GM18858 (cell line): ENCODE data around the gene OR13J1.
"Not testable (repeated sequence)": the region's sequence is repeated elsewhere in the genome, so short reads cannot be mapped to it uniquely, and the experiment has no call there.

ENCODE experiments used
- ATAC-seq: cut with Tn5 transposase; IDR thresholded peaks from one replicate; pipeline ENCODE4 v1.9.1; 2021; ENCODE audit not compliant: unreplicated experiment

Gene OR13J1, protein sequence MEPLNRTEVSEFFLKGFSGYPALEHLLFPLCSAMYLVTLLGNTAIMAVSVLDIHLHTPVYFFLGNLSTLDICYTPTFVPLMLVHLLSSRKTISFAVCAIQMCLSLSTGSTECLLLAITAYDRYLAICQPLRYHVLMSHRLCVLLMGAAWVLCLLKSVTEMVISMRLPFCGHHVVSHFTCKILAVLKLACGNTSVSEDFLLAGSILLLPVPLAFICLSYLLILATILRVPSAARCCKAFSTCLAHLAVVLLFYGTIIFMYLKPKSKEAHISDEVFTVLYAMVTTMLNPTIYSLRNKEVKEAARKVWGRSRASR

DNA sequence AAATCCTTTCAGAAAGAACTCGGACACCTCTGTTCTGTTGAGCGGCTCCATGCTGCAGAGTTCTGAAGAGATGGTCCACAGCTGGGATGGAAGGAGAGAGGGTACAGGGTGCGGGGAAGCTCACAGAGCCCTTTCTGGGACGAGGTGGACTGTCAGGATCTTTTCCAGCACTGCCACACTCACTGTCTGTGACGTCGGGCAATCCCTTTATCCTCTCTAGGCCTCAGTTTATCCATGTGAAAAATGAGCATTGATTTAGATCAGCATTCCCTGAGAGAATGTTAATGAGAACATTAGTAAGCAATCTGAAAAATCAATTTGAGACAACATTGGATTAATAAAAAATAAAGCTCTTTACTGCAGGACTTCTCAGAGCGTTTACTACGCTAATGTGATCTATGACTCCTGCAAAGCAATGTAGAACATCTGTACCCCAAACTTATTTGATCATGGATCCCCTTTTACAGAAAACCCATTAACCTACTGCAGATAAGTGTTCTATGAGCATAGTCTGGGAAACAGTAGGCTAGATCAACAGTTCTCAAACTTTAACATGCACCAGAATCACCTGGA, at the start of gene OR13J1:
Gene OR13J1 (minus strand): TSS at position 51 of the 573 bp plus-strand sequence. CDS start 0 bp downstream, at position 51.
- ATAC-seq = no peak

DNA sequence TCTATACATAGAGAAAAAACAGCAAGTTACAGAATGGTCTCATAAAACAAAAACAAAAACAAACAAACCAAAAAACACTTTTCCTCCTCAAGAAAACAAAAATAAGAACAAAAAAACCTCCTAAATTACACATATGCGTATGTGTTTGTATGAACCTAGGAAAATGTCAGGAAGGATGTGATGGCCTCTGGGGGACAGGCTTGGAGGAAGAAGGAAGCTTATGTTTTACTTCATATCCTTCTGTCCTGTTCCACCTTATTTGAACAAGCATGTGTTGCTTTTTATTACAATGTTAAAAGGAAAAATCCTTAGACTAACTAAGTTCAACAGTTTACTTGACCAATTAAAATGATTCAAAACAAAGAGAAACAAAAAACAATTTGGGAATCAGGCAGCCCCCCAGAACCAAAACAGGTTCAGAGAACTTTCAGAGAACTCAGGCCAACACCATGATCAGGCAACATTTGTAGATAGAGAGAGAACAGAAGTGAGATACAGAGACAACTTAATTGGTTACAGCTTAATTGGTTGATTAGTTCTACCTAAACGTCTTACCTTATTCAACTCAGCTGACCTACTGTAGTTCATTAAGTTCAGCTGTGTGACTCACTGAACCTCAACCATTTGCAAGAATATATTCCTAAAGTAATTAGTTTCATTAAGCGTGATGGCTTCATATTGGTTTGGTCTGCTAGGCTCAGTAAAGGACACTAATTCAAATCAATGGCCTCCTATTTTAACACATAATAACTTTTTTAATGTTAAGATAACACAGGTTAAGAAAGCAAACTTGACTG, 49.2 kb upstream of the OR13J1 start:
- ATAC-seq = no peak

DNA sequence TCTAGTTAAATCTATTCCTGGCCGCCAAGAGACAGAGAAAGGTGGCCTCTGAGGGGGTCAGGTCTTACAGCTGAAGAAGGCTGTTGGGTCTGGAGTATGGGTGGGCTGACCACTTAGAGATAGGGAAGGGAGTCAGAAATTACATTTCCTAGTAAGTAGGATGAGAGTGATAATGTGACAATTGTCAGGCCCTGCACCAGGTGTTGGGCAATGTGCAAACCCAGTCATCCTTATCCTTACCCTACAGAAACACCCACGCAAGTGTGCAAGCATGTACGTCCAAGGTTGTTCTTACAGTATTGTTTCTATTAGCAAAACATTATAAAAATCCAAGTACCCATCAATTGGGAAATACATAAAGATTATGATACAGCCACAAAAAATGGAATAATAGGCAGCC, 48.6 kb upstream of the OR13J1 start:
- ATAC-seq = no peak

DNA sequence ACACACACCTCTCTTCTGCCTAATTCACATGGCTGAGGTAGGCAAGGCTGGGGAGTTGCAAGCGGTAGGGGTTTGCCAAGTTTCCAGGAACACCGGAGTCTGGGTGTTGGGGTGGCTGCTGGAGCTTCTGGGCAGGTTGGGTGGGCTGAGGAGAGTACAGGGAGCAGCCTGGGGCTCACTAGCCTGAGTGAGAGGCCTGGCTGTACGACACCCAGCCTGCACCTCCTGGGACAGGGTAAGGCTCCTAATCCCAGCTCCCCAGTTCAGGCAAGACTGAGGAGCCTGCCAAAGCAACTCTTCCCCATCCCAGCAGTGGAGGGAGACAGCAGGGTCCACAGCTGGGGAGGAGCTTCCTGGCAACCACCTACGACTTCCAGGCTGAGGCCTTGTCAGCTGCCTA, 47.1 kb upstream of the OR13J1 start:
- ATAC-seq = no peak

- ATAC-seq = no peak
Measured at GRCh38 chr9:35915681-35916294, 45.6 kb upstream of the OR13J1 start.

DNA sequence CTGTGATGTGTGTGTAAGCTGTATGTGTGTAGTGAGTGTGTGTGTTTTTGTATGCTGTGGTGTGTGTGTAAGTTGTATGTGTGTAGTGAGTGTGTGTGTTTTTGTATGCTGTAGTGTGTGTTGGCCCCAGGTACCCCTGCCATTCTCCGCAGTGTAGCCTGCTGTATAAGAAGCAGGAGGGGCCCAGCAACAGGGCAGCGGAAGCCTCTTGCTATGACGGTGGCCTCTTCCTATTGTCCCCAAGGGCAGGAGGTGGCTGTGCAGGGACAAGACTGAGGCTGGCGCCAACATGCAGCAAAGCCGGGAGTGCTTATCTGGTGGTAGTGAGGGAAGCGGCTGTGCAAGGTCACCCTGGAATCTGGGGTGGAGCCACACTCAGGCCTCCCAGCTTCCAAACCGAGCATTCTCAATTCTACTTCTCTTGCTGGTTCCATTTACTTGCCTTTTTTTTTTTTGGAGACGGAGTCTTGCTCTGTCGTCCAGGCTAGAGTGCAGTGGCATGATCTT, 44.2 kb upstream of the OR13J1 start:
- ATAC-seq = no peak

DNA sequence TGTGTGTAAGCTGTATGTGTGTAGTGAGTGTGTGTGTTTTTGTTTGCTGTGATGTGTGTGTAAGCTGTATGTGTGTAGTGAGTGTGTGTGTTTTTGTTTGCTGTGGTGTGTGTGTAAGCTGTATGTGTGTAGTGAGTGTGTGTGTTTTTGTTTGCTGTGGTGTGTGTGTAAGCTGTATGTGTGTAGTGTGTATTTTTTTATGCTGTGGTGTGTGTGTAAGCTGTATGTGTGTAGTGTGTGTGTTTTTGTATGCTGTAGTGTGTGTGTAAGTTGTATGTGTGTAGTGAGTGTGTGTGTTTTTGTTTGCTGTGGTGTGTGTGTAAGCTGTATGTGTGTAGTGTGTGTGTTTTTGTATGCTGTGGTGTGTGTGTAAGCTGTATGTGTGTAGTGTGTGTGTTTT, 43.2 kb upstream of the OR13J1 start:
- not testable (repeated sequence) for ATAC-seq

- no peak for ATAC-seq
Measured at GRCh38 chr9:35912791-35913400, 42.7 kb upstream of the OR13J1 start.

DNA sequence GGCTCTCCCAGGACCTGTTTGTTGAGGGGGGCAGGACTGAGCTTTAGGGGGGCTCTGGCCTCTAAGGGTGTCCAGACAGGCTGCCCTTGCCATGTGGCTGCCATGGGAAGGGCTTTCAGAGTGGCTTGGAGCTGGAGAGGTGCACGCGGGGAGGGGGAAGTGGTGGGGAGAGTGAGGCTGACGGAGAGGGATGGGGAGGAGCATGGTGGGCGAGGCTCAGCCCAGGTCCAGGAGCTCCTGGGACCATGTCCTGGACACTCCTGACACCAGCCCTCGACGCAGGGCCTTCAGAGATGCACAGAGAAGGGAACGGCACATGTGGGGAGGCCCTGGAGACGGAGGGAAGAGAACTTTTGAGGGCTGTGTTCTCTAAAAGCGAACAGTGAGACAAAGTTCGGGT, 41.5 kb upstream of the OR13J1 start:
- ATAC-seq = no peak

DNA sequence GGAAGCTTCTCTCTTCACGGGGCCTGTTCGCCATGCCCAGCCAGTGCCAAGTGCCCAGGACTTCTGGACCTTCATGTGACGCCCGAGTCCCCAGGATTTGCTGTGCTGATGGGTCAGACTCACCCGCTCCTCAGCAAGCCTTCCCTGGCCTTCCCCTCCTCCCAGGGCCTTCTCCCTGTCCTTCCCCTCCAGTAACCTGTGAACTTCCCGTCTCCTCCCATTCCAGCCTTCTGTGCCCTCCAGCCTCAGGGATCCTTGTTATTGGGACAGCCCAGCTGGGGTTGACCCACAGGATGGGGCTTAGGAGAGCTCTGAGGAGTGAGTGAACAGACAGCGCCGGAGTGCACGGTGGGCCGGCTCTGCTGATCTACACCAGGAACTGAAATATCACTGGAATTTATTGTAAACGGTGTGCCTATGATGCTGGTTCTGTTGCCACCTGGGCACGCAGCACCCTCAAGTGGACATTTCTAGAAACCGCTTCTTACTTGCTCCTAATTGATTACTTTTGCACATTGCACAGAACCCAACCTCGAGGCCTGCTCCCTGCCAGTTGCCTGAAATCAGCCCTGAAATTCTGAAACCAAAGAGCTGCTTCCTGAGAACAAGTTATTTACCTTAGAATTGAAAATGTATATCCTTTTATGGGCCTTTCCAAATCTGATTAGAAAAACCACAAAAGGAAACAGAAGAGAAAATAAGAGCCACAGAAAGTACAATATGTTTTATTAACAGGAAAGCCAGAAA, 40.6 kb upstream of the OR13J1 start:
- ATAC-seq = no peak

DNA sequence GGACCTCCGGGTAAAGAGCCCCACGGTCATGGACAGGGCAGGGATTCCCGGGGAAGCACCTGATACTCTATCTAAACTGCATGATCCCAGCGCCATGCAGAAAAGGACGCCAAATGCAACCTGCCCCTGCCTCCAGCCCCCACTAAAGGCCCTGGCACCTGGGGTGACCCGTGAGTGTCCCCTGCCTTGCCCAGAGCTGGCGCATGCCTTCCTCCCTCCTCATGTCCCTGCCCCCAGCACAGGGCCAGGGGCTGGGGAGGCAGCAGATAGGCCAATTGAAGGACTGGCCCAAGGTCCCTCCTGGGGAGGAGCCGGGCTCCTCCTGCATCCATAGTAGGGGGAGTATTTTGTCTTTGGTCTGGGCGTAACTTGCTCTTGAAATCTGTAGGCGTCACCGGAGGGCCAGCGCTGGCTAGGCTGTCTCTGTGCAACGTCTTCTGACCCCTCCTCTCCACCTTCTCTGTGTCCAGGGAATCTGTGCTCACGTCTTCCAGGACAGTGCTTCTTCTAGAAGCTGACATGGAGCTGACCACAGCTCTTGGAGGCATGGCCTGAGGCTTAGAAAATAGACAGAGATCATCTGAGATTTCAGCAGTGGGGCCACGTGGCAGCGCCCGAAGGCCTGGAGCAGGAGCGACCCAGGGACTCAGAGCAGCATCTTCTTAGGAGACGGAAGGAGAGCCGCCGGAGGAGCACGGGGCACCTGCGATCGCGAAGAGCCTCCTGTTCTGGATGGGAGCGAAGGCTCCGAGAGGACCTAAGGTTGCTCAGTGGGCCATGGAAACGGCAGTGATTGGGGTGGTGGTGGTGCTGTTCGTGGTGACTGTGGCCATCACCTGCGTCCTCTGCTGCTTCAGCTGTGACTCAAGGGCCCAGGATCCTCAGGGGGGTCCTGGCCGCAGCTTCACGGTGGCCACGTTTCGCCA, 39.7 kb upstream of the OR13J1 start:
- no peak for ATAC-seq

- no peak for ATAC-seq
Measured at GRCh38 chr9:35909274-35909673, 39.1 kb upstream of the OR13J1 start, which contains the start of gene SPAAR. Gene SPAAR (plus strand): TSS chr9:35909490. CDS start chr9:35910464, 974 bp downstream.

GRCh38 chr9:35908504-35909125, 38.4 kb upstream of the OR13J1 start:
- ATAC-seq = no peak

DNA sequence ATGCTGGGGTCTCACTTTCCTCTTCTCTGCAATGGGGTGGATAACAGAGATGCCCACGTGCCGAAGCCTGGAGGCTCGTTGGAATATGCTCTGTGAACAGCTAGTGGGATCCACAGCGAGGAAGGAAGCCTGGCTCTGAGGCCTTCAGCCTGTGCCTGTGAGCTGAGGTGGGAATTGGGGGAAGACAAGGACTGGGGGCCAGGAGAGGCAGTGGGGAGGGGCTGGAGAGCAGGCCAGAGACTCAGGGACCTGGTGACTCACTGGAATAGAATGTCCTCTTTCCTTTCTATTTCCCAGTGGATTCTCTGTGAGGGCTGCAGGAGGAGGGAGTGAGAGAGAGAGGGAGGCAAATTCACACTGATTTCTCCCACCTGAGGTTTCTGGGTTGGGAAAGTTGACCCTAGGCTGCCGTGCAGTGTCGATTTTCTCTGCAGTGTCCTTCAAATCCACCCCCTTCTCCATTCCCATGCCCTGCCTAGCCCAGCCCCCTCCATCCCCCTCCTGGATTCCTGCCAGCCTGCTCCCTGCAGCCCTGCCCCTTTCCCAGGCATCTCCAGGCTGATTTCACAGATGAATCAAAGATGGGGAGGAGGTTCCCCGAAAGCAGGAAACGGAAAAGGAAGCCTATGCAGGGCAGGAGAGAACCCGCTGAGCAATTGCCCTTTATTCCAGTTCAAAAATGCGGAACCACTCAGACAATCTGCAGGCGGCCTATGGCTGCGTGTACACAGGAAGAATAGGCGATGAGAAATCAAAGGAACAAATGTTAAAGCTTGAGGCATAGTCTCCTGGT, 37.7 kb upstream of the OR13J1 start:
- ATAC-seq = no peak

GRCh38 chr9:35906923-35907699, 36.9 kb upstream of the OR13J1 start:
- ATAC-seq = no peak

GRCh38 chr9:35905912-35906679, 35.9 kb upstream of the OR13J1 start, which contains the start of gene HRCT1:
Gene HRCT1 (plus strand): TSS chr9:35906202. CDS start chr9:35906288, 86 bp downstream.
- ATAC-seq = no peak
